CD8-positive, alpha-beta memory T cell (primary cell): ENCODE measurements around the gene SDK1. TPM values are rescaled to one million over a fixed set of nuclear protein-coding genes. Genes with fewer than 3 reads are reported as not detected.
A peak's percentile ranks its signal among the peaks of the same experiment; 100 is the strongest.

Experiments used
- CTCF ChIA-PET: fragments of 350-600 bp; sonication (Branson Sonifier 250); formaldehyde crosslinking; loops from one replicate; lab custom pipeline; 2021; ENCODE audit warnings: antibody characterized with exemption; lab: Charles Lee
- POLR2A ChIA-PET: fragments of 350-600 bp; sonication (Branson Sonifier 250); formaldehyde crosslinking; loops from one replicate; lab custom pipeline; 2021; ENCODE audit warnings: antibody characterized with exemption; lab: Charles Lee
- DNase-seq, 5 donors: peaks; one replicate each; pipeline versions ENCODE4 v3.0.0 to v3.0.0-alpha.2; 2020 to 2022; ENCODE audit warnings: mixed read lengths in 1 of 5
- H3K27ac ChIP-seq: one replicate; pipeline ENCODE4 v1.7.0; 2013; ENCODE audit warnings: low read depth, mild to moderate bottlenecking, low read length, moderate library complexity
- H3K27me3 ChIP-seq: 2 replicates; pipeline ENCODE4 v1.7.0; 2013; ENCODE audit warnings: low read length, mild to moderate bottlenecking; ENCODE audit not compliant: insufficient read depth, poor library complexity, severe bottlenecking
- H3K36me3 ChIP-seq: 2 replicates; pipeline ENCODE4 v1.7.0; 2013; ENCODE audit warnings: mild to moderate bottlenecking, low read length, moderate library complexity; ENCODE audit not compliant: insufficient read depth
- H3K4me1 ChIP-seq: 2 replicates; pipeline ENCODE4 v1.7.0; 2013; ENCODE audit warnings: mild to moderate bottlenecking, low read length, moderate library complexity; ENCODE audit not compliant: insufficient read depth
- H3K4me3 ChIP-seq: 2 replicates; pipeline ENCODE4 v1.7.0; 2013; ENCODE audit warnings: mild to moderate bottlenecking, low read length
- H3K9me3 ChIP-seq: 2 replicates; pipeline ENCODE4 v1.7.0; 2013; ENCODE audit warnings: mild to moderate bottlenecking, low read length
- H3K27ac Mint-ChIP-seq, 8 donors: one replicate each; pipeline ENCODE4 v1.8.0; 2020 to 2021; ENCODE audit warnings: mixed read lengths in 8 of 8, mild to moderate bottlenecking in 6 of 8, inconsistent platforms in 3 of 8, moderate library complexity in 3 of 8
- H3K27me3 Mint-ChIP-seq, 2 donors: one replicate each; pipeline ENCODE4 v1.8.0; 2020 to 2021; ENCODE audit warnings: mixed read lengths in 2 of 2, mild to moderate bottlenecking in 1 of 2, moderate library complexity in 1 of 2
- H3K36me3 Mint-ChIP-seq, 3 donors: one replicate each; pipeline ENCODE4 v1.8.0; 2020 to 2021; ENCODE audit warnings: mixed read lengths in 3 of 3, inconsistent platforms in 1 of 3, mild to moderate bottlenecking in 1 of 3
- H3K4me1 Mint-ChIP-seq, 3 donors: one replicate each; pipeline ENCODE4 v1.8.0; 2020 to 2021; ENCODE audit warnings: mixed read lengths in 3 of 3, inconsistent platforms in 1 of 3, mild to moderate bottlenecking in 1 of 3
- H3K4me3 Mint-ChIP-seq, 7 donors: one replicate each; pipeline ENCODE4 v1.8.0; 2020 to 2021; ENCODE audit warnings: mixed read lengths in 7 of 7, mild to moderate bottlenecking in 6 of 7, moderate library complexity in 4 of 7, inconsistent platforms in 2 of 7
- H3K9me3 Mint-ChIP-seq, 5 donors: one replicate each; pipeline ENCODE4 v1.8.0; 2020 to 2022; ENCODE audit warnings: mixed read lengths in 5 of 5, mild to moderate bottlenecking in 3 of 5, moderate library complexity in 2 of 5, inconsistent platforms in 1 of 5
- polyA plus RNA-seq: library from polyadenylated mRNA; unstranded; fragments of 300-500 nt; fragmentation: Illumina TruSeq; gene quantifications from one replicate; pipeline ENCODE4 v1.2.3, GENCODE V29; 2021
- total RNA-seq, 2 experiments: library from RNA; stranded (reverse); gene quantifications; one replicate each; pipeline ENCODE4 v1.2.3, GENCODE V29; 2021

SDK1 gene
- total and polyA plus RNA-seq, 3 experiments from 2014 or later = 0.04 TPM; not detected in 1

DNA sequence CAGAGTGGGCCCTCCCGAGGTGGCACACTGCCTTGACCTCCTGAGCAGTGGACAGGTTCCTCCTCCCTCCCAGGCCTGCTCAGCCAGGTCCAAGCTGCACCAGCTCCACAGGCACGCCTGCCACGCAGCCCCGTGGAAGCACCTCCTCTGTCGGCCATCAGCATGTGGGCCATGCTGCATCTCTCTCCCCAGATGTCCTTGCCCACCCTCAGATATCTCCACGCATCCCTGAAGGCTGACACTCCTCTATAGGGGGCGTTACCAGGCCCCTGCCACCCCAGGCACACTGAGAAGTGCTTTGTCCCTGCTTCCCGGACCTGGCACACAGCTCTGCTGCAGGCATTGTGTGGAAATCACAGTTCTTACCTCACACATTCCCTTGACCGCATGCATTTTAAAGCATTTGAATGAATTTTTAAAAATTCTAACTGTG lies 598.5 kb downstream of the SDK1 start:
- H3K9me3 ChIP-seq = no peaks in the 10 kb centered on the region
- Mint-ChIP-seq H3K36me3 (no peaks in the 10 kb centered on the region), H3K27me3 (peaks cover 16 to 18% of the 10 kb centered on the region in 2 donors), H3K9me3 (no peaks in the 10 kb centered on the region), H3K4me1 (no peaks in the 10 kb centered on the region), H3K27ac (no peak overlapping the region), H3K4me3 (no peak overlapping the region)
- POLR2A ChIA-PET = no interaction called here
- no peaks in the 10 kb centered on the region for H3K4me1 ChIP-seq
- no peak overlapping the region for H3K4me3 ChIP-seq
- H3K27ac ChIP-seq = no peak overlapping the region
- CTCF ChIA-PET = interaction anchor here (1.3 kb wide), 1 partner anchor 1035 kb away, joined by 6 read pairs; no protein-coding TSS in a partner anchor
- no peaks in the 10 kb centered on the region for H3K27me3 ChIP-seq
- DNase-seq = no peak
- H3K36me3 ChIP-seq = no peaks in the 10 kb centered on the region

GRCh38 chr7:3908153-3908552 lies 607.1 kb downstream of the SDK1 start:
- H3K27me3 Mint-ChIP-seq = peaks cover 3 to 26% of the 10 kb centered on the region in 2 donors

GRCh38 chr7:3909128-3909527 lies 608.1 kb downstream of the SDK1 start:
- Mint-ChIP-seq H3K9me3 (no peaks in the 10 kb centered on the region), H3K27me3 (peaks cover 3 to 24% of the 10 kb centered on the region in 2 donors), H3K4me1 (no peaks in the 10 kb centered on the region), H3K36me3 (no peaks in the 10 kb centered on the region), H3K27ac (no peak overlapping the region), H3K4me3 (no peak overlapping the region)
- Histone ChIP-seq H3K4me1 (no peaks in the 10 kb centered on the region), H3K9me3 (no peaks in the 10 kb centered on the region), H3K4me3 (no peak overlapping the region), H3K27me3 (no peaks in the 10 kb centered on the region), H3K27ac (no peak overlapping the region), H3K36me3 (no peaks in the 10 kb centered on the region)
- ChIA-PET CTCF (no interaction called here), POLR2A (no interaction called here)
- no peak for DNase-seq

More at GRCh38 chr7:3908153-3908552, 607.1 kb downstream of the SDK1 start:
- no peaks in the 10 kb centered on the region for H3K9me3 Mint-ChIP-seq
- ChIA-PET CTCF (no interaction called here), POLR2A (no interaction called here)
- Histone ChIP-seq H3K36me3 (no peaks in the 10 kb centered on the region), H3K4me1 (no peaks in the 10 kb centered on the region), H3K9me3 (no peaks in the 10 kb centered on the region), H3K27ac (no peak overlapping the region), H3K27me3 (no peaks in the 10 kb centered on the region), H3K4me3 (no peak overlapping the region)
- no peak overlapping the region for H3K4me3 Mint-ChIP-seq
- no peak for DNase-seq
- H3K4me1 Mint-ChIP-seq = no peaks in the 10 kb centered on the region
- H3K36me3 Mint-ChIP-seq = no peaks in the 10 kb centered on the region
- no peak overlapping the region for H3K27ac Mint-ChIP-seq

GRCh38 chr7:3910054-3910453 lies 609.0 kb downstream of the SDK1 start:
- Mint-ChIP-seq H3K4me1 (no peaks in the 10 kb centered on the region), H3K36me3 (no peaks in the 10 kb centered on the region), H3K4me3 (no peak overlapping the region), H3K27me3 (peaks cover 3 to 23% of the 10 kb centered on the region in 2 donors), H3K27ac (no peak overlapping the region), H3K9me3 (no peaks in the 10 kb centered on the region)
- Histone ChIP-seq H3K27me3 (no peaks in the 10 kb centered on the region), H3K27ac (no peak overlapping the region), H3K4me3 (no peak overlapping the region), H3K4me1 (no peaks in the 10 kb centered on the region), H3K36me3 (no peaks in the 10 kb centered on the region), H3K9me3 (no peaks in the 10 kb centered on the region)
- DNase-seq = no peak
- POLR2A ChIA-PET = no interaction called here
- CTCF ChIA-PET = no interaction called here

DNA sequence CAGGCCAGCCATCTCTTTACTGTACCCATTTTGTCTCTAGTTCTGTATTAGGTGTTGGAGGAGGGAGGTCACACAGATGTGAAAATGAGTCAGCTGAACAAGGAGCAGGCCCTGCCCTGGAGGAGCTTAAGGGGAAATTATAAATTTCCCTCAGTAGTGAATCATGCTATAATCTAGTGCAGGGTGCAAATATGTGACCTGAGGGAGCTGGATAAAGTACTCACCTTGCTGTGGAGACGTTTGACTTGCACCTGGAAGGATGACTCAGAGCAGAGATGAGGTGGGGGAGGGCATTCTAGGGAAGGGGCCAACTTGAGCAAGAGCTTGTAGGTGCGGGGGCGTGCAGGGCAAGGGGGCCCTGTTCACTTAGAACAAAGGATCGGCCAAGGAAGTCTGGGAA lies 610.6 kb downstream of the SDK1 start:
- peaks cover 3 to 23% of the 10 kb centered on the region in 2 donors for H3K27me3 Mint-ChIP-seq
- H3K9me3 Mint-ChIP-seq = no peaks in the 10 kb centered on the region
- no peak for DNase-seq
- H3K27ac Mint-ChIP-seq = peak overlapping the region in 1 of 8 donors; percentile 48
- Histone ChIP-seq H3K36me3 (no peaks in the 10 kb centered on the region), H3K27me3 (no peaks in the 10 kb centered on the region), H3K9me3 (no peaks in the 10 kb centered on the region), H3K4me1 (no peaks in the 10 kb centered on the region), H3K27ac (no peak overlapping the region), H3K4me3 (no peak overlapping the region)
- ChIA-PET CTCF (no interaction called here), POLR2A (no interaction called here)
- H3K4me1 Mint-ChIP-seq = no peaks in the 10 kb centered on the region
- H3K36me3 Mint-ChIP-seq = no peaks in the 10 kb centered on the region
- no peak overlapping the region for H3K4me3 Mint-ChIP-seq

DNA sequence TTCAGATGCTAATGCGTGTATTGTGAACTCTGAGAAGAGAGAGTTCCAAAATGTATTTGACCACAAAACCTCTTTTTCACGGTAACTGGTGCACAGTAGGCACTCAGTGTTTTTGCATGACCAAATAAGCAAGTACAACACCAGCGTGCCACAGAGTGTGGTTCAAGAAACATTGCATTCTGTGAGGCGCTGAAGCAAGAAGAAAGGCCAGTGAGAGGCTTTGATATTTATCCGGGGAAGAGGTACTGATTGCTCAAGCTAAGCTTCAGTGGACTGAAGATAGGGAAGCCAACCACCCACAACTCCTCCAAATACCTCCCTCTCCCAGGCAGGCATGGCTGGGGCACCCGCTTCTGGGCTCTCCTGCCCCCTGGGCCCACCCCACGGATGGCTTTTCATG lies 611.2 kb downstream of the SDK1 start:
- H3K36me3 ChIP-seq = no peaks in the 10 kb centered on the region
- no peak overlapping the region for H3K27ac Mint-ChIP-seq
- no peaks in the 10 kb centered on the region for H3K4me1 ChIP-seq
- H3K4me3 ChIP-seq = no peak overlapping the region
- DNase-seq = no peak
- H3K4me3 Mint-ChIP-seq = no peak overlapping the region
- H3K27ac ChIP-seq = no peak overlapping the region
- peaks cover 2 to 23% of the 10 kb centered on the region in 2 donors for H3K27me3 Mint-ChIP-seq
- H3K36me3 Mint-ChIP-seq = no peaks in the 10 kb centered on the region
- no peaks in the 10 kb centered on the region for H3K27me3 ChIP-seq
- no peaks in the 10 kb centered on the region for H3K9me3 Mint-ChIP-seq
- ChIA-PET CTCF (no interaction called here), POLR2A (no interaction called here)
- no peaks in the 10 kb centered on the region for H3K4me1 Mint-ChIP-seq
- no peaks in the 10 kb centered on the region for H3K9me3 ChIP-seq

- Mint-ChIP-seq H3K9me3 (no peaks in the 10 kb centered on the region), H3K36me3 (no peaks in the 10 kb centered on the region), H3K27ac (no peak overlapping the region), H3K27me3 (peaks cover 0 to 18% of the 10 kb centered on the region in 2 donors), H3K4me3 (no peak overlapping the region), H3K4me1 (peaks cover 6 to 7% (median 7%) of the 10 kb centered on the region in 3 donors)
- Histone ChIP-seq H3K4me3 (no peak overlapping the region), H3K9me3 (no peaks in the 10 kb centered on the region), H3K27me3 (no peaks in the 10 kb centered on the region), H3K36me3 (no peaks in the 10 kb centered on the region), H3K4me1 (no peaks in the 10 kb centered on the region), H3K27ac (no peak overlapping the region)
- CTCF ChIA-PET = no interaction called here
- POLR2A ChIA-PET = no interaction called here
- DNase-seq = no peak
Observed at GRCh38 chr7:3914051-3914775, 613.2 kb downstream of the SDK1 start.

DNA sequence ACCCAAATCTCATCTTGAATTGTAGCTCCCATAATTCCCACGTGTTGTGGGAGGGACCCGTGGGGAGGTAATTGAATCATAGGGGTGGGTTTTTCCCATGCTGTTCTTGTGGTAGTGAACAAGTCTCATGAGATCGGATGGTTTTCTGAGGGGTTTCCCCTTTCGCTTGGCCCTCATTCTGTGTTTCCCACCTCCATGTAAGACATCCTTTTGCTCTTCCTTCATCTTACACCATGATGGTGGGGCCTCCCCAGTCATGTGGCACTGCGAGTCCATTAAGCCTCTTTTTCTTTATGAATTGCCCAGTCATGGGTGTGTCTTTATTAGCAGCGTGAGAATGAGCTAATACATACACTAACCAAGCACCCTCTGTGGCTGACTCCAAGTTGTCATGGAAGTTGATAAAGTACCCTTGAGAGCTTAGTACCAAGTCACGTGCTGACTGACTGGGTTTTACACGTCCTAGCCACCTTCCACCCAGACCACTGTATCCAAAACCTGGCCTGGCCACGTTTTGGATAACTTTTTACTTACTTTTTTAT lies 614.4 kb downstream of the SDK1 start:
- POLR2A ChIA-PET = no interaction called here
- H3K36me3 Mint-ChIP-seq = no peaks in the 10 kb centered on the region
- peaks cover 6 to 7% (median 7%) of the 10 kb centered on the region in 3 donors for H3K4me1 Mint-ChIP-seq
- Histone ChIP-seq H3K27ac (no peak overlapping the region), H3K4me3 (no peak overlapping the region), H3K36me3 (no peaks in the 10 kb centered on the region), H3K27me3 (no peaks in the 10 kb centered on the region), H3K9me3 (no peaks in the 10 kb centered on the region), H3K4me1 (no peaks in the 10 kb centered on the region)
- CTCF ChIA-PET = no interaction called here
- no peaks in the 10 kb centered on the region for H3K9me3 Mint-ChIP-seq
- DNase-seq = no peak
- H3K27ac Mint-ChIP-seq = no peak overlapping the region
- no peak overlapping the region for H3K4me3 Mint-ChIP-seq
- peaks cover 3 to 25% of the 10 kb centered on the region in 2 donors for H3K27me3 Mint-ChIP-seq
